Memory B cell (primary cell): ENCODE data around the gene AFAP1.

Source experiments
- ATAC-seq: fragments of 150-1000 bp; cut with Tn5 transposase; 2 replicates; pipeline ENCODE4 v1.10.0; 2021; ENCODE audit warnings: low read depth, mild to moderate bottlenecking, moderate library complexity
- DNase-seq, 2 donors: peaks; one replicate each; pipeline ENCODE4 v3.0.0; 2022; ENCODE audit warnings: low spot score in 2 of 2
- H3K27ac Mint-ChIP-seq: one replicate; pipeline ENCODE4 v1.8.0; 2022; ENCODE audit warnings: mild to moderate bottlenecking, moderate library complexity, mixed read lengths
- H3K27me3 Mint-ChIP-seq: one replicate; pipeline ENCODE4 v1.8.0; 2022; ENCODE audit warnings: mixed read lengths
- H3K36me3 Mint-ChIP-seq: one replicate; pipeline ENCODE4 v1.8.0; 2022; ENCODE audit warnings: mild to moderate bottlenecking, mixed read lengths
- H3K4me1 Mint-ChIP-seq: one replicate; pipeline ENCODE4 v1.8.0; 2022; ENCODE audit warnings: mixed read lengths
- H3K4me3 Mint-ChIP-seq: one replicate; pipeline ENCODE4 v1.8.0; 2022; ENCODE audit warnings: mild to moderate bottlenecking, moderate library complexity, mixed read lengths
- H3K9me3 Mint-ChIP-seq: one replicate; pipeline ENCODE4 v1.8.0; 2022; ENCODE audit warnings: mixed read lengths

Gene AFAP1

DNA sequence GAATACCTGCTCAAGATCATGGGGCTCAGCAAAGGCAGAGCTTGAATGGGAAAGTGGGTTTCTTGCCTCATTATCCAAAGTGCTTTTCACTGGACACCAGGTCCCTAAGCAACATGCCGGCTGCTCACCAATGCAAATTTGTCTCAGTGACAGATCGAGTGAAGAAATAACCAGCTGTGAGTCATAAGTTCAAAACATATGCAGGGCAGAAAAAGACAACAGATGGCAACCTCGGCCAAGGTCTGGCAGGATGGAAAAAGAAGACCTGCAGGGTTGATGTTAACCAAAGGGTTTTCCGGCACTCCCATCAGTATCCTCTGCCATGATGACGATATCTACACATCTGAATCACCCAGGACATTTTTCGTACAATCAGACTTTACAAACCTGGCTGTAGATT, 124.1 kb downstream of the AFAP1 start:
- Mint-ChIP-seq H3K27ac (no peak overlapping the region), H3K9me3 (no peaks in the 10 kb centered on the region), H3K4me1 (no peaks in the 10 kb centered on the region), H3K27me3 (peaks cover 7% of the 10 kb centered on the region), H3K4me3 (no peak overlapping the region), H3K36me3 (no peaks in the 10 kb centered on the region)
- no peak for DNase-seq
- no peak for ATAC-seq

DNA sequence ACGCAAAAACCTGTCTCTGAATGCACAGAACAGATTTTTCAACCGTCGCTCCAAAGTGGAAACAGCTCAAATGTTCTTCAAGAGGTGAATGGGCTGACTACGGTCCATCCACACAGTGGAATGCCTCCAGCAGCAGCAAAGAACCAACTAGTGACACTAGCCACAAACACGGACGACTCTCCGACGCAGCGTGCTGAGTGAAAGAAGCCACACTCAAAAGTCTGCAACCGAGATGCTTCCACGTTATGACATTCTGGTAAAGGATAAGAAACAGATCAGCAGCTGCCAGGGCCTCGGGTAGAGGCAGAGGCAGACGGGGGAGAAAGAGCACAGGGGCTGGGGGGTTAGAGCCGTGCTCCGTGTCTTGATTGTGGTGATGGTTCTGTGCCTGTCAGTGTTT, 125.2 kb downstream of the AFAP1 start:
- no peak overlapping the region for H3K27ac Mint-ChIP-seq
- H3K36me3 Mint-ChIP-seq: no peaks in the 10 kb centered on the region
- DNase-seq (no peak), ATAC-seq (no peak)
- H3K27me3 Mint-ChIP-seq: peaks cover 9% of the 10 kb centered on the region
- H3K9me3 Mint-ChIP-seq: no peaks in the 10 kb centered on the region
- no peaks in the 10 kb centered on the region for H3K4me1 Mint-ChIP-seq
- no peak overlapping the region for H3K4me3 Mint-ChIP-seq

DNA sequence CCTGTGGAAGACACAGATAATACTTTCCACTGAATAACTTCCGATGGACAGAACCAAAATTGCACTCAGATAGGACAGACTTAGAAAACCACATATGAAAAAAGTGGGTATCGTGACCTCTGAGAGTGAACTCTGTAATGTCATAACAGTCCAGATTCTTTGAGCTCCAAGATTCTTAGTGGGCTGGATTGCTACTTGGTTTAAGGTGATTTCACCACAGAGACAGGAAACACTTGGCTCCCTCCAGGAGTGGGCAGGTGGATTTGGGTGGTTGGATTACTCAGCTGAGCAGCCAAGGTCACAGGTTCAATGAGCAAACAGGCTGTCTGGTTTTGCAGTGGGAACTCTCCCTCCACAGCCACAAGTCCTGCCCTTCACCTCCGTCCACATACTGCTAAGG, 126.0 kb downstream of the AFAP1 start:
- no peaks in the 10 kb centered on the region for H3K36me3 Mint-ChIP-seq
- no peak overlapping the region for H3K4me3 Mint-ChIP-seq
- H3K4me1 Mint-ChIP-seq: no peaks in the 10 kb centered on the region
- no peaks in the 10 kb centered on the region for H3K9me3 Mint-ChIP-seq
- H3K27ac Mint-ChIP-seq: no peak overlapping the region
- DNase-seq (no peak), ATAC-seq (no peak)
- peaks cover 10% of the 10 kb centered on the region for H3K27me3 Mint-ChIP-seq

DNA sequence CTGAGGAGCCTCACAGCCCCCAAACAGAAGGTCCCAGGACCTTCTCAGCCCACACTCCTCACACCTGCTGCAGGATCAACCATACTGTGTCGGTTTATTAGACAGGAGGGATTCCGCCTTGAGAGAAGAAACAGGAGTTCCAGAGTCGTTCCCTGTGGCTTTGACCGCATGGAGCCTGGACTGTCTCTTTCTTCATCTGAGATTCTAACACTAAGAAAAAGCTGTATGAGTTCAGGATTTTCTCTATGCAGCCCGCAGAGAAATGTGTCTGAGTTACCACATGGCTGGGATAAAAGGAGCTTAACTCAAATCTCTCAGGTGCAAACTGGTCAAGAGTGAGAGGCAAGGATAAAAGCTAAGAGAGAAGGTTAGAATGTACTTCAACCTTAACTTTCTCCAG, 126.7 kb downstream of the AFAP1 start:
- Mint-ChIP-seq H3K27ac (no peak overlapping the region), H3K4me3 (no peak overlapping the region), H3K27me3 (peaks cover 11% of the 10 kb centered on the region), H3K4me1 (no peaks in the 10 kb centered on the region), H3K9me3 (no peaks in the 10 kb centered on the region), H3K36me3 (no peaks in the 10 kb centered on the region)
- no peak for DNase-seq
- ATAC-seq: no peak

DNA sequence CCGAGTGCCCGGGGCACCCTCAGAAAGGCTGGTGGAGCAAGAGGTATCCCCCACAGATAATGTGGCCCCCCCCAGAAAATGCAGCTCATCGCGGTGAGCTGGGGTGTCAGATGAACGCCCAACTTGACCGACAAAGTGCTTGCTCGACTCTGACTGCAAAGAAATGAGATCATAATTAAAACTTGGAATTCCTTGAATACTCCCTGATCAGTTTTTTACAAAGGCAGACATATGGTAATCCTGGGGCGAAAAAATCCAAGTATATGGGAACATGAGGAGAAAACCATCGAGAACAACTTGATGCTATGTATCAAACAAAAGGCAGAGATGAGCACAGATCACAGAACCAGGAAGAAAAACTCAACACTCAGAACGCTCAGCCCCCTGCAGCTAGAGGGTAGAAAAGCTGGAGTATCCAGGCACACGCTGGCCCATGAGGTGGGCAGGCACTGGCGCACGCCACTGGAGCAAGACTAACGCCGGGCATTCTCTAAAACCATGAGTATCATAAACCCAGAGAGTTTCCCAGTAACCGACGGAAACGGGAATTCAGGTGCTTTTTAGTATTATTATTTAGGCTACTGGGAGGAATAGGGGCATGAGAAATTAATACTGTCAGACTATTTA, 127.3 kb downstream of the AFAP1 start:
- Mint-ChIP-seq H3K27ac (no peak overlapping the region), H3K4me3 (no peak overlapping the region), H3K4me1 (no peaks in the 10 kb centered on the region), H3K27me3 (peaks cover 15% of the 10 kb centered on the region), H3K9me3 (no peaks in the 10 kb centered on the region), H3K36me3 (no peaks in the 10 kb centered on the region)
- ATAC-seq (no peak), DNase-seq (no peak)

DNA sequence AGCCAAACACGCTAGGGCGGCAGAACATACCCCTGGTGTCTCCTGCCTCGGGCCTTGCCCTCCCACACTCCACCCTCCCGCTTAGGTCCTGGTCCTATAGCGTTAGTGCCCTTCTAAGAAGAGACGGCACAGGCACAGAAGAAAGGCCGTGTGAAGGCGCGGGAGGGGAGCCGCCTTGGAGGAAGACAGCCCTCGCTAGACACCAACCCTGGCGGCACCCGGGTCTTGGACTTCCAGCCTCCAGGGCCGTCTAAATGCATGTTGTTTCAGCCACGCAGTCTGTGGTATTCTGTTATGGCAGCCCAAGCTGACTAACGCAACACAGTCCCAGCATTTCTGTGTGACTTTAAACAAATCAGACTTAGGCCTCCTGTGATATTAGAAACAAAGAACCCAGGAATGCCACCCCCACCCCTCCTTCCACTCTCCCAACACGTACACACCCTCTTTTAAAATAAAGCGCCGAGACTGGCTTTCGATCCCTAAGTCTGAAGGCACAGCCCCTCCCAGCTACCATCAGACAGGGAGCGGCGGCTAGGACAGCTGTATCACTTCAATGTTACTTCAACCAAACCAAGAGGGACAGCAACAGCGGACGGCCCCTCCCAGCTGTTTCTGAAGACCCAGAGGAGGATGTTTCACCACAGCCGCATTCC, 128.0 kb downstream of the AFAP1 start:
- H3K9me3 Mint-ChIP-seq: no peaks in the 10 kb centered on the region
- no peaks in the 10 kb centered on the region for H3K36me3 Mint-ChIP-seq
- no peak for ATAC-seq

DNA sequence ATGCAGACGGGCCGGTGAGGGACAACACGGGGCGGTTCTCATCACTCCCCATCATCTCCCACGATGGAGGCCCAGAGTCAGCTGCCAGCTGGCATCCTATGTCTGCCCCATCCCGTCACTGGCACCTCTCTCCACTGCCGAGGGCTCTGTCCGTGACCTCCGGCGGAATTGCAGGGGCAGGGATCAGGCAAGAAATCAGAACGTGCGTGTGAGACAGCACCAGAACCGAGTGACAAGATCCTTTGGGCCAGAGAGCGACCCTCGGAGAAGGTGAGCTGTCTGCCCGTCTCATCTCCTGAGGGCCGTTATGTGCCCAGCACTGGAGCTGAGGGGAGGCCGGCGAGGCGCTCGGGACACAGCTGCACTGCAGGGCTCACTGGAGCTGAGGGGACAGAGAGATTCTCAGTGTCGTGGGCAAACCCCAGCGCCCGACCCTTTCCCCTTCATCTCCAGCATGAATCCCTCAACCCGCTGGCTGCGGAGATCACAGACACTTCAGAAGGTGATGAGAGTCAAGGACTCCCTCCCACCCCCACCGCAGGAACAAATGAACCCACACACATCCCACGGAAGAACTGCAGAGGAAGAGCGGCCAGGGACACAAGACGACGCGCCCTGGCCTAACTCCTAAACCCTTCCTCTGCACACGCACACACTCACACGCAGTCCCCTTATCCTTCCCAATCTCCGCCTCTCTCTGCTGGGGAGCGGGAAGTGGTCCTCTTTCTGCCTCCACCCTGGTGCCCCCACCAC, 128.7 kb downstream of the AFAP1 start:
- Mint-ChIP-seq H3K27me3 (peaks cover 15% of the 10 kb centered on the region), H3K4me1 (no peaks in the 10 kb centered on the region), H3K9me3 (no peaks in the 10 kb centered on the region), H3K27ac (no peak overlapping the region), H3K36me3 (no peaks in the 10 kb centered on the region), H3K4me3 (no peak overlapping the region)
- no peak for ATAC-seq
- no peak for DNase-seq

More for the DNA sequence above, 128.0 kb downstream of the AFAP1 start:
- Mint-ChIP-seq H3K27ac (no peak overlapping the region), H3K4me1 (no peaks in the 10 kb centered on the region), H3K4me3 (no peak overlapping the region), H3K27me3 (peaks cover 15% of the 10 kb centered on the region)
- no peak for DNase-seq

DNA sequence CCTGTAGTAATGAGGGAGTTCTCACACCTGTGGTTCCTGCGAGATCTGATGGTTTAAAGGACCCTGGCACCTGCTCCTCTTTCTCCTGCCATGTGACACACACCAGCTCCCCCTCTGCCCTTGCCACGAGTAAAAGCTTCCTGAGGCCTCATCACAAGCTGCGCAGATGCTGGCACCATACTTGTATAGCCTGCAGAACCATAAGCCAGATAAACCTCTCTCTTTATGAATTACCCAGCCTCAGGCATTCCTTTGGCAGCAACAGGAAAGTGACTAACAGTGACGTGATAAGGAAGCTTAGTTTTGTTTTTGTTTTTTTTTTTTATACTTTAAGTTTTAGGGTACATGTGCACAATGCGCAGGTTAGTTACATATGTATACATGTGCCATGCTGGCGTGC, 130.9 kb downstream of the AFAP1 start:
- Mint-ChIP-seq H3K27ac (no peak overlapping the region), H3K27me3 (peaks cover 17% of the 10 kb centered on the region), H3K9me3 (no peaks in the 10 kb centered on the region), H3K4me1 (no peaks in the 10 kb centered on the region), H3K36me3 (no peaks in the 10 kb centered on the region), H3K4me3 (no peak overlapping the region)
- DNase-seq (no peak), ATAC-seq (no peak)

DNA sequence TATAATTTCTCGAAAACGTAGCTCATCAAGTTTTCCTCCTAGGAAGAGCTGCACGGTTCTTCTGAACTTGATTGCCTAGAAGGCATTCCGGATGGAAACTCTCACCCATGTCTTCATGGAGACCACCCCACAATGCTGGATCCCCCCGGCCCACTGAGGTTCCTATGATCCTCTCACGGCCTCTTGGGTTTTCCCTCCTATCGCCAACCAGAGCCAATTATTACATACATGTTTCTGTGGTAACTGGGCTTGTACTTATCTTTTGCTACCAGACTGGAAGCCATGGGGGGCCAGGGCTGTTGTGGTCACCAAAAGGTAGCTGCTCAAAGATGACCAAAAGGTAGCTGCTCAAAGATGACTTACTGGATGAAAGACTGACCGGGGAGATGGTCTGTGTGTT, 131.5 kb downstream of the AFAP1 start:
- DNase-seq (no peak), ATAC-seq (no peak)
- no peaks in the 10 kb centered on the region for H3K4me1 Mint-ChIP-seq
- no peak overlapping the region for H3K4me3 Mint-ChIP-seq
- no peaks in the 10 kb centered on the region for H3K9me3 Mint-ChIP-seq
- no peak overlapping the region for H3K27ac Mint-ChIP-seq
- H3K36me3 Mint-ChIP-seq: no peaks in the 10 kb centered on the region
- peaks cover 17% of the 10 kb centered on the region for H3K27me3 Mint-ChIP-seq

DNA sequence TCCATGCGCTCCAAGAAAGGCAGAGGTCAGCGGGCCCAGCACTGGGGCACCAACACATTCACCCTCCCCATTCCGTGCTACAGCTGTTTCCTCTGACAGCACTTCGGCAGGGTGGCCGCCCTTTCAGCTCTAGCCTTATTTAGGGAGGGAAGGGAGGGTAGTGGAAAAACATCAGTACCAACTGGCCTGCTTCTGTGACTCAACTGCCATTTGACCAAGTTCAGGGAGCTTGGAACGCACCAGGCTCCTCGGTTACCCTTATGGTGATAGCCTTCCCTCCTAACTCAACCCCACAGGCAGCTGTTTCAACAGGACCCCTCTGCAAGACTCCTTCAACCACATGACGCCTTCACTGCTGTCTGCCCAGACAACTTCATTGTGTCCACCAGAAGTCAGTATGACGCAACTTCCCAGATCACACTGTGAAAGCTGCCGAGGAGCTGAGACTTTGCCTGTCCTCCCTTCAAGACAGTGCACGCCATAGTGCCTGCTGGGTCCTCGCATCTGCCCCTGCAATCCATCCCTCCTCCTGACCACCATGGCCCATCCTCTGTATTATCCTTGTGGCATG, 132.2 kb downstream of the AFAP1 start:
- ATAC-seq: no peak
- Mint-ChIP-seq H3K9me3 (no peaks in the 10 kb centered on the region), H3K36me3 (no peaks in the 10 kb centered on the region)

DNA sequence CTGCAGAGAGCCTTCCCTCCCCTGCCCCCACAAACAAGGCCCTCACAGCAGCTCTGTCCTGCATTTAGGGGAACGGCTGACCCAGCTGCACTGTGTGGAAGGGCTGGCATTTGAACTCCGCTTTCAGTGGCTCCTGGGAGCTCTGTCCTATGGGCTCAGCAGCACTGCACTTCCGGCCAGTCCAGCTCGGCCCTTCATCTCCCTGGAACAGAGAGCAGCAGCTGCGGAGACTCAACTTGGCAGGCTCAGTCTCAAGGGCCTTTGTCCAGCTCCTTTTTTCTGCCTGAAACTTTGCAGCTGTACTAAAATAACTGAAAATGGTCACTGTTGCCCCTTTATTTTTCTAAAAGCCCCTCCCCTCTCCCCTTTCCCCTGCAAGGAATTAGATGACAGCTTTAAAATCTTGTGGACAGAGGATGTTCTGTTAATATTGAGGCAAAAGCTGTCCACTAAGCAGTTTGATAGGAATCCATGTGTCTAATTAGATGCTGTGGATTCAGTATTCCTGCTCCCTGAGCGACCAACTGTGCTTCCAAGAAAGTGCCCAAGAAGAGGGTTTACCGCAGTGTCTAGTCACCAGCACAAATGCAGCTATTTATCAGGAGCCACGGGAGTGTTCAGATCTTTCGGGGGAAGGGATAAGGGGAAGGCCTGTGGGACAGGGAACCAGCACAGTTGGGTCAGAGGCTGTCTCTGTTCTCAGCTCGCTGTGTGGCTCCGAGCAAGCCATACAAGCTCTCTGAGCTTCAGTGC, 133.1 kb downstream of the AFAP1 start:
- H3K27me3 Mint-ChIP-seq: peaks cover 13% of the 10 kb centered on the region
- DNase-seq (no peak), ATAC-seq (no peak)
- H3K36me3 Mint-ChIP-seq: no peaks in the 10 kb centered on the region
- no peaks in the 10 kb centered on the region for H3K4me1 Mint-ChIP-seq
- no peak overlapping the region for H3K4me3 Mint-ChIP-seq
- H3K9me3 Mint-ChIP-seq: no peaks in the 10 kb centered on the region
- no peak overlapping the region for H3K27ac Mint-ChIP-seq

More for the DNA sequence above, 132.2 kb downstream of the AFAP1 start:
- DNase-seq: no peak
- H3K4me1 Mint-ChIP-seq: no peaks in the 10 kb centered on the region
- H3K4me3 Mint-ChIP-seq: no peak overlapping the region
- H3K27me3 Mint-ChIP-seq: peaks cover 16% of the 10 kb centered on the region
- H3K27ac Mint-ChIP-seq: no peak overlapping the region

DNA sequence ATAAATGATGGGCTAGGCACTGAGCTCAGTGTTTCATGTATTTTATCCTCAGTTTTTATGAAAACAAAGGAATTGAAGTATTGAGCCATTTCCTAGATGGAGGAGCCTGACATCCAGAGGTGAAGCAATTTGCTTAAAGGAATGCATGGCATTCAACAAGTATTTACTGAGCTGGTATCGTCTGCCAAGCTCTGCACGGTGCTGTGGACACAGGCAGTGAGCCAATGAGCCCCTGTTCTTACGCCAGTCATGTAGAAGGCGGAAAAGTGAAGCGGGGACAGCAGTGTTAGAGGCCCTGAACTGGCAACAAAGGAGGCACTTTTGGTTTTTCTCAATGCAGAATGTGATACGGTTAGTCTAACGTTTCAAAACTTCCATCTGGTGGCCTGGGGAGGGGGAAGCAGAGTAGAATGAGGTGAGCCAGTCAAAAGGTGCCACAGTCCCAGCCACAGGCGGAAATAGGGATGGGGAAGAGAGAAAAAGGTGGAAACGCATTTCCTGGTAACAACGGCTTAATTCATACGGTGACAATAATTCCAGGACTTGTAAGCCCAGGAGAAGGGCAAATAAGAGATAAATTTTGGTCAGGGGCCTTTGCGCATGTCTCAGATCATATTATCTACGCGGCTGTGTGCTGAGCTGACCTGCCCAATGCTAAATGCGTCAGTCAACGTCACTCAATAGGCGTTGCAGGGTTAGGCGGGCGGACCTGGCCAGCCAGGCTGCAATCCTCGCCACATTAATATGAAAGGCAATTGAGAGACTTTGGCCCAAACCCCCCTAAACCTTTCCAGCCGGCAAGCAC, 133.9 kb downstream of the AFAP1 start:
- no peak overlapping the region for H3K27ac Mint-ChIP-seq

DNA sequence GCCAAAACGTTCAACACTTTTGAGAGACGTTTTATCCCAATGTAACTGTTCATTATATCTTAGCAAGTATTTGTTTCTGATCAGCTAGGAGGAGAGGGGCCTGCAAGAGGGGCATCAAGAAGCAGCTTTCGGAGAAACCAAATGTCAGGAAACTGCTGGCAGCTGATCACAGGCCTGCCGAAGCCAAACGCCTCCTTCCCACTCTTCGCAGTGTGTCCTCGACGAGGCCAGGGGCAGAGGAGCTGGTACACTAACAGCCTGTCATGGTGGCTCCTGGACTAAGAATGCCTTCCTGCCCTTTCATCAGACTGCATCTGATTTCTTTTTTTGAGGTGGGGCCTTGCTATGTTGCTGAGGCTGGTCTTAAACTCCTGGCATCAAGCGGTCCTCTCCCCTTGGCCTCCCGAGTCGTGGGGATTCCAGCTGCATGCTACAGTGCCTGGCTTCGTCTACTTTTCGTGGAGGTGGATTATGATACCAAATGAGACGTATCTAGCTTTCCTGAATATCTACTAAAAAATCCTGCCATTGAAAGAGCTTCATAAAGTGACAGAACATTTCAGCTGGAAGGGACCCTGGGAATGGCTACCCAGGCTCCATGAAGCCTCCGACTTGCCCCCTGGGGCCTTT, 134.8 kb downstream of the AFAP1 start:
- DNase-seq (no peak), ATAC-seq (no peak)
- peaks cover 13% of the 10 kb centered on the region for H3K27me3 Mint-ChIP-seq
- H3K36me3 Mint-ChIP-seq: no peaks in the 10 kb centered on the region
- no peaks in the 10 kb centered on the region for H3K9me3 Mint-ChIP-seq
- H3K4me3 Mint-ChIP-seq: no peak overlapping the region
- no peaks in the 10 kb centered on the region for H3K4me1 Mint-ChIP-seq
- H3K27ac Mint-ChIP-seq: no peak overlapping the region

More for the DNA sequence above, 133.9 kb downstream of the AFAP1 start:
- ATAC-seq (no peak), DNase-seq (no peak)
- Mint-ChIP-seq H3K4me3 (no peak overlapping the region), H3K4me1 (no peaks in the 10 kb centered on the region), H3K27me3 (peaks cover 13% of the 10 kb centered on the region), H3K9me3 (no peaks in the 10 kb centered on the region), H3K36me3 (no peaks in the 10 kb centered on the region)
